HEK293T (cell line): ENCODE data around the gene KIF25.

ENCODE experiments used
- CTCF ChIA-PET: fragments of 350-600 bp; formaldehyde crosslinking; extraction: SDS; loops from one replicate; lab custom pipeline; 2021; ENCODE audit warnings: antibody characterized with exemption, inconsistent platforms; lab: Yijun Ruan, JAX
- POLR2A ChIA-PET: fragments of 350-600 bp; formaldehyde crosslinking; extraction: SDS; loops from one replicate; lab custom pipeline; 2020; ENCODE audit warnings: antibody characterized with exemption, inconsistent platforms; lab: Yijun Ruan, JAX
- DNase-seq: peaks from one replicate; pipeline ENCODE4 v3.0.0; 2012; ENCODE audit warnings: mixed read lengths; ENCODE audit errors: extremely low spot score
- ARNT ChIP-seq: fragments of 450-650 bp; IDR thresholded peaks from 2 replicates; pipeline ENCODE4 v1.6.1; 2017; ENCODE audit warnings: mild to moderate bottlenecking
- BHLHE40 ChIP-seq: fragments of 450-650 bp; IDR thresholded peaks from 2 replicates; pipeline ENCODE4 v1.6.1; 2016; ENCODE audit warnings: mild to moderate bottlenecking, moderate library complexity, borderline replicate concordance
- CTBP1 ChIP-seq: fragments of 450-650 bp; IDR thresholded peaks from 2 replicates; pipeline ENCODE4 v1.6.1; 2016; ENCODE audit warnings: borderline replicate concordance
- ELF4 ChIP-seq: fragments of 450-650 bp; IDR thresholded peaks from 2 replicates; pipeline ENCODE4 v1.6.1; 2017; ENCODE audit warnings: antibody characterized with exemption
- FOXA1 ChIP-seq: fragments of 450-650 bp; IDR thresholded peaks from 2 replicates; pipeline ENCODE4 v1.6.1; 2016; ENCODE audit warnings: mild to moderate bottlenecking
- FOXK2 ChIP-seq: fragments of 450-650 bp; IDR thresholded peaks from 2 replicates; pipeline ENCODE4 v1.6.1; 2016; ENCODE audit warnings: mild to moderate bottlenecking
- FOXM1 ChIP-seq: fragments of 450-650 bp; IDR thresholded peaks from 2 replicates; pipeline ENCODE4 v1.6.1; 2017; ENCODE audit warnings: mild to moderate bottlenecking, borderline replicate concordance
- HDGF ChIP-seq: fragments of 450-650 bp; IDR thresholded peaks from 2 replicates; pipeline ENCODE4 v1.6.1; 2017; ENCODE audit warnings: antibody characterized with exemption, borderline replicate concordance
- L3MBTL2 ChIP-seq: fragments of 450-650 bp; conservative IDR thresholded peaks from 2 replicates; pipeline ENCODE4 v1.6.1; 2016; ENCODE audit warnings: mild to moderate bottlenecking
- LEF1 ChIP-seq: fragments of 450-650 bp; IDR thresholded peaks from 2 replicates; pipeline ENCODE4 v1.6.1; 2017; ENCODE audit warnings: mild to moderate bottlenecking, borderline replicate concordance
- NFRKB ChIP-seq: fragments of 450-650 bp; IDR thresholded peaks from 2 replicates; pipeline ENCODE4 v1.6.1; 2016; ENCODE audit warnings: mild to moderate bottlenecking, moderate library complexity
- SP1 ChIP-seq: fragments of 450-650 bp; IDR thresholded peaks from 2 replicates; pipeline ENCODE4 v1.6.1; 2017
- SUZ12 ChIP-seq: fragments of 450-650 bp; IDR thresholded peaks from 2 replicates; pipeline ENCODE4 v1.6.1; 2016; ENCODE audit warnings: mild to moderate bottlenecking
- TARDBP ChIP-seq: fragments of 450-650 bp; IDR thresholded peaks from 2 replicates; pipeline ENCODE4 v1.6.1; 2016
- ZNF384 ChIP-seq: fragments of 450-650 bp; IDR thresholded peaks from 2 replicates; pipeline ENCODE4 v1.6.1; 2016
- TF ChIP-seq, protein P1 (sequence below): fragments of 450-650 bp; IDR thresholded peaks from 2 replicates; pipeline ENCODE4 v1.6.1; 2016

The KIF25 gene

DNA sequence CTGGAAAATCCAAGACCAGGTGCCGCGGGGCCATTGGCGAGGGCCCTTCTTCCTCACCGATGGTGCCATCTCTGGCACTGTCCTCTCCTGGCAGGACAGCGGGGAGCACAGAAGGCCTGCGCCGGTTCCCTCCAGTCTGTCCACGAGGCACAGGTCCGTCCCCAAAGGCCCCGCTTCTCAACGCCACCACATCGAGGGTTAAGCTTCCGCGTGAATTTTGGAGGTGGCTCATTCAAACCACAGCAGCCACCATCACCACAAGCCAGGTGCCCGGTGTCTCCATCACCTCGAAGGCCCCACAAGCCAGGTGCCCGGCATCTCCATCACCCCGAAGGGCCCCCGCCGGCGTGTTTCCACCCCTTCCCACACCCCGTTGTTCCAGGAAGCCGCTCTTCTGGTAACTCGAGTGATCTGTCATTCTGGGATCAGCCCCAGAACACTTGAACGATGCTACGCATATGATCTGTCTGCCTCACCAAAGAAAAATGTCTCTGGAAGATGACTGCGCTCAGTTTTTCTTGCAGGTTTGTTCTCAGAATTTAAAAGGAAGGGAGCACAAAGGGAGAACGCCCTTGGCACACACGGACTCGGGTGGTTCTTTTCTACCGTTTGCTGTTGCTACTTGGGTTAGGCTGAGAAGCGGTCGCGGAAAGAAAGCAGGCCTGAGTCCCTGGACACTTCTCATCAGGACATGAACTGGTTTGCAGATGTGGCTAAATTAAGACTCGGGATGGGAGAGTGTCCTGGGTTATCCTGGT, 9.9 kb upstream of the KIF25 start:
- ChIA-PET POLR2A (no interaction called here), CTCF (interaction anchor here (0.7 kb wide), 1 partner anchor 140 kb away, joined by 3 read pairs; no protein-coding TSS in a partner anchor)
- no peak for DNase-seq
- TF ChIP-seq BHLHE40 = no peak
- no peak for TF ChIP-seq LEF1
- TF ChIP-seq TARDBP = no peak
- TF ChIP-seq ZNF384 = no peak
- TF ChIP-seq SP1 = no peak
- TF ChIP-seq FOXM1 = no peak
- no peak for TF ChIP-seq FOXA1
- TF ChIP-seq L3MBTL2 = no peak
- TF ChIP-seq ARNT = no peak
- no peak for TF ChIP-seq HDGF
- TF ChIP-seq FOXK2 = no peak
- TF ChIP-seq SUZ12 = no peak
- TF ChIP-seq ELF4 = no peak
- TF ChIP-seq, protein P1, sequence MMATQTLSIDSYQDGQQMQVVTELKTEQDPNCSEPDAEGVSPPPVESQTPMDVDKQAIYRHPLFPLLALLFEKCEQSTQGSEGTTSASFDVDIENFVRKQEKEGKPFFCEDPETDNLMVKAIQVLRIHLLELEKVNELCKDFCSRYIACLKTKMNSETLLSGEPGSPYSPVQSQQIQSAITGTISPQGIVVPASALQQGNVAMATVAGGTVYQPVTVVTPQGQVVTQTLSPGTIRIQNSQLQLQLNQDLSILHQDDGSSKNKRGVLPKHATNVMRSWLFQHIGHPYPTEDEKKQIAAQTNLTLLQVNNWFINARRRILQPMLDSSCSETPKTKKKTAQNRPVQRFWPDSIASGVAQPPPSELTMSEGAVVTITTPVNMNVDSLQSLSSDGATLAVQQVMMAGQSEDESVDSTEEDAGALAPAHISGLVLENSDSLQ = no peak
- TF ChIP-seq CTBP1 = no peak
- no peak for TF ChIP-seq NFRKB

DNA sequence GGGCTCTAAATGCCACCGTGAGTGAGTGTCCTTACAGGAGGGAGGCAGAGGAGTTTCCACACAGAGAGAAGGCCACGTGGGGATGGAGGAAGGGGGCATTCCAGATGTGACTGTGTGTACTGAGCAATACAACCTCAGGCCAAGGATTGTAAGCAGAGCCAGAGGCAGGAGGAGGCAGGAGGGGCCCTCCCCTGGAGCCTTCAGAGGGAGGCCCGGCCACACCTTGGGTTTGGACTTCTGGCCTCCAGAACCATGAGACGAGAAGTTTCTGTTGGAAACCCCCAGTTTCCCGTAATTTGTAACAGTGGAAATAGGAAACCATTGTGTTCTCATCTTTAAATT, 9.3 kb upstream of the KIF25 start:
- TF ChIP-seq CTBP1 (no peak), FOXK2 (no peak), ARNT (no peak), TARDBP (no peak), BHLHE40 (no peak), LEF1 (no peak), ZNF384 (no peak), FOXA1 (no peak), SUZ12 (no peak), ELF4 (no peak), FOXM1 (no peak), HDGF (no peak), SP1 (no peak)
- ChIA-PET CTCF (no interaction called here), POLR2A (no interaction called here)
- no peak for DNase-seq

DNA sequence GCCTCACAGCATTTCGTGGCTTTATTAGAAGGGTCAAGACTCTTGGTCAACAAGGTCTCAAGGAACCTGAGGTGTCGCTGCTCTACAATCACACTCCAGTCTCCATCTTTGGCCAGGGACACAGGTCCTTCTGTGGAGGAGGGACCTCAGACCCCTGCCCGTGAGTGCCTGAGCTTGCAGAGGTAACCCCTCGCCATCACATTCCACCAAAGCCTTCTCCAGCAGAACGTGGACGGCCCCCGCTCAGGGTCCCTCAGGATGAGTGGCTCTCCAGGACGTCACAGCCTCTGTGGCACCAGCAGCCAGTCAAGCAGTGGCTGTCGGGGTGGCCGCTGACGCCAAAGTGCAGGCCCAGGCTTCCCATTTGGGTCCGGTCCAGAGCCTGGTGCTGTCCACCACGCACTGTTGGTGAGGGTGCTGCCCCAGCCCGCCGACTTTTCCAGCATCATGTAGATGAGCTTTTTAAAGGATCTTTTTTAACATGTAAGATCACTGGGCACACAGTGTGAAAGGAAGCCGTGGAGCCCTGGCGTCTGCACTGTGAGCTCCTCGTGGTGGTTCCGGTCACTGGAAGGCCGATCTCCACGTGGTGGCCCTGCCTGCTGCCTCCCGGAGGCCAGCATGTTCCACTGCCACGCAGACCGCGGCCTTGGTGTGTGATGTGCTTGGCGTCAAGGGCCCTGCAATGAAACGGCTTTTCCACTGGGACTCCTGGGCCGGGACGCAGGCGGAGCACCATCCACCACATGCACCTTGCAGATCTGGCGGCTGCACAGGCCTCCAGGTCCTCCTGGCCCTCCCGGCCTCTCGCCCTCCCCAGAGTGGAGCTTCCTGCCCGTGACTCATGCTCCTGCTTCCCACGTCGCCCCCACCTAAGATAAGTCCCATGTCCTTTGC, 8.3 kb upstream of the KIF25 start:
- TF ChIP-seq HDGF (no peak), ZNF384 (no peak), SUZ12 (no peak), FOXA1 (no peak), FOXM1 (no peak), CTBP1 (no peak), BHLHE40 (no peak), ELF4 (no peak), ARNT (no peak), SP1 (no peak), NFRKB (no peak), L3MBTL2 (no peak), TARDBP (no peak), LEF1 (no peak), FOXK2 (no peak)
- TF ChIP-seq, protein P1 = no peak
- CTCF ChIA-PET = no interaction called here
- POLR2A ChIA-PET = no interaction called here
- DNase-seq = no peak

DNA sequence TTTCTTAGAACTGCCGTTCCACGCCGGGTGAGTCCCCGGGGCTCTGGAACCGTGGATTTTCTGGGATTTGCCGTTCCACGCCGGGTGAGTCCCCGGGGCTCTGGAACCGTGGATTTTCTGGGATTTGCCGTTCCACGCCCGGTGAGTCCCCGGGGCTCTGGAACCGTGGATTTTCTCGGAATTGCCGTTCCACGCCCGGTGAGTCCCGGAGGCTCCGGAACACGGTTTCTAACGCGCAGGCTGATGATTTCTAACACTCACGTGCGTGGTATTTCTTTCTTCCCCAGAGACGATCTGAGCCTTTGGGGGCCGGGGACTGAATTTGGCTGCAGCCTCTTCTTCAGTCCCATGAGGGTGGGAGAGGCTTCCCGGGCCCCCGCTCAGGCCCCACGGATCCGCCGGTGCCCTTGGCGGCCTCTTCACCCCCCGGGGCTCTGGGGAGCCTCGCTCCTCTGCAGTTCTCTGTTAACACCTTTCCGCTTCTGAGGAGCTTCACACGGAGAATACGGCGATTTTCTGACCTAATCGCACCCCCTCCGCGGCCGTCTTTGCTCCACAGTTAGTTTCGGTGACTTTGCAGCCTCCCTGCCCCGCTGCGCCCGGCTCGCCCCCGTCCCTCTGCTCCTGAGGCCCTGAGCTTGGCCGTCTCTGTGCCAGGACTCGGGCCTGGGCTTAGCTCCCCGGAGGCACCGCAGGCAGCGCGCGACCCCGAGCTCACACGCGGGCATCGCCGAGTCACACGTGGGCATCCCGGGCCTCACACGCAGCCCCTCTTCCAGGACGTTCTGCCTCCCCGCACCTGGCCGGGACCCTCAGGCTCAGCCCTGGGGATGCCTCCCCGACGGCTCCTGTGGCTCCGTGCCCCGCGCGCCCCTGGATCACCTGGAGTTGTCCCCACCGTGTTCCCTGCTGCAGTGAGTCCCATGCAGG, 7.2 kb upstream of the KIF25 start:
- POLR2A ChIA-PET = no interaction called here
- DNase-seq = no peak
- CTCF ChIA-PET = no interaction called here
- no peak for TF ChIP-seq SP1
- TF ChIP-seq FOXM1 = no peak
- no peak for TF ChIP-seq ELF4
- no peak for TF ChIP-seq FOXA1
- TF ChIP-seq ARNT = no peak
- TF ChIP-seq BHLHE40 = no peak
- no peak for TF ChIP-seq LEF1

DNA sequence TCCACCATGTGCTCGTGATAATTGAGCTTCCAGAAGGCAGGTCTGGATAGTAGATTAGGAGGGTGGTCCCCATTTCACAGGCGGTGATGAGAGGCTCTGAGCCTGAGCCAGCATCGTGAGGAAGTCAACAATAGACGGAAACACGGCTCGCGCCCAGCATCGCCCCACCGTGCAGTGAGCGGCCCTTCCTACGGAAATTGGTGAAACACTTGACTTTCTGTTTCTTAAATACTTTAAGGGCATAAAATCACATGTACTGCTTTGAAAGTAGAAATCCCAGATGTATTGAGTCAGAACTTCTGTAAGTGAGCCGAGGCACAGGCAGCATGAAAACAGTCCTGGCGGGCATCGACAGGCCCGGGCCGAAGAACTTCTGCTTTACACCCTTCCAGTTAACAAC, 4.3 kb upstream of the KIF25 start:
- DNase-seq = no peak
- ChIA-PET POLR2A (no interaction called here), CTCF (no interaction called here)
- TF ChIP-seq FOXM1 = no peak
- TF ChIP-seq FOXA1 = no peak

GRCh38 chr6:167993831-167994230, 3.6 kb upstream of the KIF25 start:
- ChIA-PET POLR2A (no interaction called here), CTCF (no interaction called here)
- DNase-seq = no peak
- no peak for TF ChIP-seq SUZ12
